Activated T-cell treated with anti-CD3 and anti-CD28 coated beads, Interleukin-2, amount 50 U/mL, for 1 hour (primary cell): Measurements from ENCODE around the gene BPHL.
"Not testable (repeated sequence)": the region's sequence is repeated elsewhere in the genome, so short reads cannot be mapped to it uniquely, and the experiment has no call there.

Experiments
- DNase-seq: peaks from one replicate; pipeline ENCODE4 v3.0.0-alpha.2; 2020

The BPHL gene

DNA sequence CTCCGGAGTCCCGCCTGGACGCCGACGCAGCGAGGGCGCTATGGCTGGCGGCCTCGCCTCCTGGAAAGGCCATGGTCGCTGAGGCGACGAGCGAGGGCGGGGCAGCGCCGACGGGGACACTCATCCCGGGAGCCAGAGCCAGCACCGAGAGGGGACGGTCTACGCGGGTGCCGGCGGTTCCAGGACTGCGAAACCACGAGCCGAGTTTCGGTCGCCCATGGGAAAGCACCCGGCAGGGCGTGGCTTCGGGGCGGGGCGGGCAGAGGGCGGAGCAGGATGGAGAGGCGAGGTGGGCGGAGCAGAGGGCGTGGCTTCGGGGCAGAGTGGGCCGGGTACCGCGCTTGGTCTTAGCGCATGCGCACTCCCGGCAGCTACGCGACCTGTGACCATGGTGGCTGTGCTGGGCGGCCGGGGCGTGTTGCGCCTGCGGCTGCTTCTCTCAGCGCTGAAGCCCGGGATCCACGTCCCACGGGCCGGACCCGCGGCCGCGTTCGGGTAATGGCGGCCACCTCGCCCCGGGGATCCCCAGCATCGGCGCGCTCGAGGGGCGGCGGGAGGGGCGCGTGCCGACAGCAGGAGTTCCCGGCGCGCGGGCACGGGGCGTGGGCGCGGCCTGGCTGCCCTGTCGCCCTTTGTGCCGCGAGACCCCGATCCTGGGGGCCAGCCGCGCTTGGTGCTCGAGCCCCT, at the start of gene BPHL:
Gene BPHL, plus strand, starts transcription at position 359 of the 687 bp plus-strand sequence. Its CDS starts 30 bp downstream, at position 389.
- peak; percentile 100 for DNase-seq

DNA sequence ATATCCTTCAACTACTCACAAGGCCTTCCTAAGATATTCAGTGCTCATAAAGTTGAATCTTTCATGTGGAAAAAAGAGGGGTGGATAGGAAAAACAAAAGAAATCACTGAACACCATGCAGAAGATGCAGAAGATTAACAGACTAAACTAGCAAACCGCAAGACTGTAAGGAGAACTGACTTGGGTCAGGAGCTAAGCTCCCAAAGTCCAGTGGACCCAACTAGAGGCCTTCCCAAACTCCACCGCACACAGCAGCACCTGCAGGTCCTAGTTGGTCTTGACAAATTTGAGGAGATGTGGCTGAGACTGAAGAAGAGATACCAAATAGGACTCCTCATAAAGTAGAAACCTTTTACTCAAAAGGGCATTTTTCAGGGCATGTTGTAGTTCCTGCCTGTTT, 46.9 kb upstream of the BPHL start:
- DNase-seq = no peak

DNA sequence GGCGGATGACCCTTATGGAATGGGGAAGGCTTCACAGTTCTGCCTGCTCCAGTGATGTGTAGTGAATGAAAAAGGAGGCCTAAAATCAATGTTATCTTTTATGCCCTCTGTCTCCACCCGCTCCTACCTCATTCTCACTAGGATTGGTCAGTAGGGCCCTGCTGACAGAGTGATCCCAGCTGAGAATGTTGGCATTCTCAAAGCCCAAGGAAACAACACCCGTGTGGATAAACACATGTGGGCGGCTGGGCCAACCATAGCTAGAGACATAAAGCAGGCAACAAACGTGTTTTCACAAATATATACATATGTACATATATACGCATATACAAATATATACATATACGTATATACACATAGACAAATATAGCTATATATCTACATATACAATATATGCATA, 45.7 kb upstream of the BPHL start:
- DNase-seq = no peak

DNA sequence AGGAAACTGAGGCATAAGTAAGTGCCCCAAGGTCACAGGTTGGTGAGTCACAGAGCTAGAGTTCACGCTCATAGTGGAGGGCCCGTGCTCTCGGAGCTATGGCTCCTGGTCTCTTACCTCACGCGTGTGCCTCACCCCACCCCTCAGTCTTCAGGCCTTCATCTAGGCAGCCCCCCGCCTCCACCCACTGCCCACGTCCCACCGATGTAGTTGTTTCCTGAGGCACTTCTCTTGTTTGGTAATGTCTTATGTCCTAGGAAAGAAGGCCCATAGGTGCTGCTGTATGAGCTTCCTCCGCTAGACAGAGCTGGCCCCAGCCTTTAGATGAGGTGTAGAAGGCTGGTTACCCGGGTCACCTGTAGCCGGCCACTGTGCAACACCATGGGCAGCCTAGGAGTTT, 45.1 kb upstream of the BPHL start:
- DNase-seq = no peak

DNA sequence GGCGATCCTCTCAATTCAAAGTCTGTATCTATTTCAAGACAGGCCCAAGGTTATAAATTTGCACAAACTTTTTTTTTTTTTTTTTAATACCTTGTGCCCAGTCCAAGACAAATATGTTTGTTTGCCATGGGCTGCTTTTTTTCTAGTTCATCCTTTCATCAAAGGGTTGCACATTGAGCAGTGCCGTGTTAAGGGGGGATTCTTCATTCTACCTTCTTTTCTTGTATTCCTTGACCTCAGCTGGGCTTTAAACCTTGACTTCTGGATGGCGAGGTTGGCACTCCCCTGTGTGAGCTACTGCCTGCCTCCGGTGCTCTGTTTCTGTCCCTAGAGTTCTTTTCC, 42.8 kb upstream of the BPHL start:
- no peak for DNase-seq

DNA sequence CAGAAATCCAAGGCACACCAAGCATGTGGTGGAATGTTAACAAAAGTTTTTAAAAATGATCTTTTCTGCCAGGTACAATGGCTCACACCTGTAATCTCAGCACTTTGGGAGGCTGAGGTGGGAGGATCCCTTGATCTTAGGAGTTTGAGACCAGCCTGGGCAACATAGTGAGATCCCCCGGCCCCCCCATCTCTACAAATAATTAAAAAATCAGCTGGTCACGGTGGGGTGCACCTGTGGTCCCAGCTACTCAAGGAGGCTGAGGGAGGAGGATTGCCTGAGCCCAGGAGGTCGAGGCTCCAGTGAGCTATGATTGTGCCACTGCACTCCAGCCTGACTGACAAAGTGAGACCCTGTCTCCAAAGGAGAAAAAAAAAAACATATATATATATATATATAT, 42.2 kb upstream of the BPHL start:
- no peak for DNase-seq

DNA sequence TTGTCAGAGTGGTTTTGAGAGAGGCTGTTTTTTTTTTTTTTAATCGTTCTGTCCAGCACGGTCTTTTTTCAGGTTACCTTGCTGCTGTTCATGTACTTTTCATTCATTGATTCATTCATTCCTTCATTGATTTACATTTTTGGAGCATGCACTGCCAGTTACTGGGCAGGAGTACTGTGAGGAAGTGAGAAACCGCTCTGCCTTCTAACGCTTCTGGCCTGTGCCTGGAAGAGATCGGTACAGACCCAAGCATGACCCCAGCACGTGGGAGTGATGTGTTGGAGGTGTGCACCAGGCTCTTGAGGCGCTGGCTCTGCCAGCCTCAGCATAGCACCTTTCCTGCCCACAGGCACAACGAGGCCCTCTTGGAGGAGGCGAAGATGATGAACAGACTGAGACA, 41.1 kb upstream of the BPHL start:
- DNase-seq = no peak

DNA sequence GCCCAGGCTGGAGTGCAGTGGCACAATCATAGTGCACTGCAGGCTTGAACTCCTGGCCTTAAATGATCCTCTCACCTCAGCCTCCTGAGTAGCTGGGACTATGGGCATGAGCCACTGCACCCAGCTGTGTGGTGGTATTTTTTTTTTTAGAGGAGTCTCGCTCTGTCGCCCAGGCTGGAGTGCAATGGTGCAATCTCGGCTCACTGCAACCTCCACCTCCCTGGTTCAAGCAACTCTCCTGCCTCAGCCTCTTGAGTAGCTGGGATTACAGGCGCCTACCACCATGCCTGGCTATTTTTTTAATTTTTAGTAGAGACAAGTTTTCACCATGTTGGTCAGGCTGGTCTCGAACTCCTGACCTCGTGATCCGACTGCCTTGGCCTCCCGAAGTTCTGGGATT, 39.6 kb upstream of the BPHL start:
- not testable (repeated sequence) for DNase-seq

DNA sequence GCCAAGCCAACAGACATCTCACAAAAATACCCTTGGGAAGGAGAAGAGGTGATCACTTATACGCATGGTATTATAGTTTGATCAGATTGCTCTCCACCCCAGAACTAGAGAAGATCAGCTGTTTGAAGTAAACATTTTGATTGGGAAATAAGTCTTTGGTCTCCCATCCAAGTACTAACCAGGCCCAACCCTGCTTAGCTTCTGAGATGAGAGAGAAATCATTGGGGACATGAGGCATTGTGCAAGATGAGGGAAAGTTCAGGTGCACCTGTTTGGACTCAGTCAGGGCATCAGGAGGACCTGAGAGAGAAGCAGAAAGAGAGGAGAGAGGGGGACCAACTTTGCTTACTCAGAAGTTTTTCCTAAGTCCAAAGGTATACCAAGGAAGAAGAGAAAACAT, 38.8 kb upstream of the BPHL start:
- no peak for DNase-seq

DNA sequence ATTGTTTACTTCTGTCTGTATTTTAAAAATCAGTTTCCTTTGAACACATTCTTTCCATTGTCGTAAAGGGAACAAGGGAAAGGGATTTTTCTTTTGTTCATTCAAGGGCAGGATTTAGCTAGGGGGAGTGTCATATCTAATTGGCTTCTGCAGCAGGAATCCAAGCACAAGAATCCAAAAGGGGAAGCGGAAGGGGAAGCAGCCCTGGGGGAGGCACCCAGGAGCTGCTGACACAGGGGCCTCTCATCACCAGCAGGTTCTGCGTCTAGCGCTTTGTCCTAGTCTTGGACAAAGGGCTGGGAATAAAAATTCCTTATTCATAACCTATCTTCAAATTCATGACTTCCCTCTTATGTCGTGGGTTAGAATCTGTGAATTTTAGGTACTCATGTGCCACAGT, 36.6 kb upstream of the BPHL start:
- DNase-seq = no peak

DNA sequence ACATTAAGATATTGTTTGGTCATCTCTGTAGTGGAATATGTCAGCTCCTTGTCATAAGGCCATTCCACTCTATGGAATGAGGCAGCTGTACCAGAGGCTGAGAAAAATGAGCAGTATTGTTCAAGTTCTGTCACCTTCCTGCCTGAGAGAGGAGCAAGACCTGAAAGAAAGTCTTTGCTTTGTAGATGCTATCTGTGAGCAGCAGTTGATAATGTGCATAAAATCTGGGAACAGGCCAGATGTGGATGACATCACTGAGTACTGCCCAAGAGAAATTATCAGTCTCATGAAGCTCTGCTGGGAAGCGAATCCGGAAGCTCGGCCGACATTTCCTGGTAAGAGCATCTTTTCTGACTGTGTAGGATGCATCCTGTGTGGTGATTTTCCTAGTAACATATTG, 33.4 kb upstream of the BPHL start:
- DNase-seq = no peak

DNA sequence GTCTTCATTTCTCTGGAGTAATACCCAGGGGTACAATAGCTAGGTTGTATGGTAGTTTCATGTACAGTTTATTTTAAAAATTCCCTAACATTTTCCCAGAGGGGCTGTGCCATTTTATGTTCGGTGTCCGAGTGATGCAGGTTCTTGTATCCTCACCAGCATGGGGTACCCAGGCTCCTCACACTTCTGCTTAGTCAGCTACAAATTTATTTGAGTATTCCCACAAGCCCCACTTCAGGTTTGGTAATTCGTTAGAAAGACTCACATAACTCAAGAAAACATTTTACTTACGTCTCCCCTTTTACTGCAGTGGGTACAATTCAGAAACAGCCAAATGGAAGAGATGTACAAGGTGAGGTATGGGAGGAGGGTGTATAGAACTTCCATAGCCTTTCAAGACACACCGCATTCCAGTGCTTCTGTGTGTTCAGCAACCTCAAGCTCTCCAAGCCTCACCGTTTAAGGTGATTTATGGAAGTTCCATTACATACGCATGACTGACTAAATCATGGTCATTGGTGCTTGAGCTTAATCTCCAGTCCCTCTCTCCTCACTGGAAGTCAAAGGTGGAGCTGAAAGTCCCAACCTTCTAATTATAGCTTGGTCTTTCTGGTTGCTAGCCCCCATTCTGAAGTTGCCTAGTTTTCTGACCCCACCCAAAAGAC, 32.1 kb upstream of the BPHL start:
- no peak for DNase-seq

DNA sequence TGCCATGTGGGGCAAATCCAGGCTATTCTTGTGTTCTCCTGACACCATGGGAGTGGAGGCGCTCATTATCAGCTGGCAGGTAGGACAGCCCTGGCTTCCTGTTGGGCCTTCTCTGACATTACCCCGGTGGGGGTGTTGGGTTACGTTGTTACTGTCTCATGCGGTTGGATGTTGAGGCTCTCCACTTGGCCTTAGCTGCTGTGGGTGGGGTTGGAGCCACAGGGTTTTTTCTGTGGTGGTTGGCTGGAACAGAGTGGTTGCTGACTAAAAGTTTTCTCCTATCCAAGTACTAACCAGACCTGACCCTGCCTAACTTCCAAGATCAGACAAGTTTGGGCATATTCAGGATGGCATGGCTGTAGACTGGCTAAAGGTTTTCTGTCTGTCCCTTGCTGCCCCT, 30.1 kb upstream of the BPHL start:
- no peak for DNase-seq

DNA sequence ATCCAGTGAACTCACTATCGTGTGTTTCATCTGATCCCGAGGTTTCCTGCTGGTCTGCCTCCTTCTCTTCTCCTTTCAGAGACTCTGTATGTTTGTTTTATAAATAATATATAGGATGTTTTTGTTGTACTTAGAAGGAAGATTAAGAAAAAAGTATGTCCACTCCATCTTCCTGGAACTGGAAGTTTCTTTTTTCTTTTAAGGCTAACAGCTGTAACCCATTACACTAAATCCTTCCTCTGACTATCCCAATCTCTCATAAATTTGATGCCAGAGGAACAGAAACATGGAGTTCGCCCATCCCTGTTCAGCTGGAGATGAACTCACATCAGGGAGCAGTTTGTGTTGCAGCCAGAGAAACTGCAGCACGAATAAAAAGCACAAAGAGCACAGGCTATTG, 29.5 kb upstream of the BPHL start:
- DNase-seq = no peak

DNA sequence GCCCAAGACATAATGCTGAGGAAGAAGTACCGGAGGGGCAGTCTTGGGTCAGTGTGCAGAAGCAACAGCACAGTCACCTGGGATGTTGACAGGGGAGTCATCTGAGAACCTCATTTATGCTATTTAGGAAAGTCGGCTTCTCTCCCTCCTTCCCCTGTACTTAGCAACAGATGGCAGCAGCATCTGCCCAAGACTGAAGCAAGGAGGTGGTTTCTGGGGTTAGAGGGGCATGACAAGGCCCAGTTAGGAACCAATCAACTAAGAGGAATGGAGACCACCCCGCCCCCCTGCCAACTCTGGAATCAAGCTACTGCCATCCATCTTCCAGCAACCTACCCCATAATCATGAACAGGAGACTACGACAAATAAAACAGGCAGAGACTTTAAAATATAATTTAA, 28.5 kb upstream of the BPHL start:
- no peak for DNase-seq

DNA sequence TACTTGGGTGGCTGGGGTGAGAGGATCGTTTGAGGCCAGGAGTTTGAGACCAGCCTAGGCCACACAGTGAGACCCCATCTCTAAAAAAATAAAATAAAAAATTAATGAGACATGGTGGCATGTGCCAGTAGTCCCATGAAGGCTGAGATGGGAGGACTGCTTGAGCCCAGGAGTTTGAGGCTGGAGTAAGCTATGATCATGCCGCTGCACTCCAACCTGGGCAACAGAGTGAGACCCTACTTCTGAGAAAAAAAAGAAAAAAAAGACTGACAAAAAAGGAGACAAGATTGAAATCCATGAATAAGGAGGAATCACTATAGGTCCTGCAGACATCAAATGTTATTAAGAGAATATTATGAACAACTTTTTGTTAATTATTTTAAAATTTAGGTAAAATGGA, 23.7 kb upstream of the BPHL start:
- DNase-seq = no peak

DNA sequence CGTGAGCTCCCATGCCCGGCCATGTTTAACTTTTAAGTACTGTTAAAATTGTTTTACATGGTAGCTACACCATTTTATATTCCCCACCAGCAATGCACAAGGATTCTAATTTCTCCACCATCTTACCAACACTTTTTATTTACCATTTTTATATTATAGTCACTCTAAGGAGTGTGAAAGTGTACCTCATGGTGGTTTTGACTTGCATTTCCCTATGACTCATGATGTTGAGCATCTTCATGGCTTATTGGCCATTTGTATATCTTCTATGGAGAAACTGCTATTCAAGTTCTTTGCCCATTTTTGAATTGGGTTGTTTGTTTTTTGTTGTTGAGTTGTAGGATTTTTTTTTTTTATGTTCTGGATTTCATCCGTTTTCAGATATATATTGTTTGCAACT, 15.6 kb upstream of the BPHL start:
- no peak for DNase-seq

DNA sequence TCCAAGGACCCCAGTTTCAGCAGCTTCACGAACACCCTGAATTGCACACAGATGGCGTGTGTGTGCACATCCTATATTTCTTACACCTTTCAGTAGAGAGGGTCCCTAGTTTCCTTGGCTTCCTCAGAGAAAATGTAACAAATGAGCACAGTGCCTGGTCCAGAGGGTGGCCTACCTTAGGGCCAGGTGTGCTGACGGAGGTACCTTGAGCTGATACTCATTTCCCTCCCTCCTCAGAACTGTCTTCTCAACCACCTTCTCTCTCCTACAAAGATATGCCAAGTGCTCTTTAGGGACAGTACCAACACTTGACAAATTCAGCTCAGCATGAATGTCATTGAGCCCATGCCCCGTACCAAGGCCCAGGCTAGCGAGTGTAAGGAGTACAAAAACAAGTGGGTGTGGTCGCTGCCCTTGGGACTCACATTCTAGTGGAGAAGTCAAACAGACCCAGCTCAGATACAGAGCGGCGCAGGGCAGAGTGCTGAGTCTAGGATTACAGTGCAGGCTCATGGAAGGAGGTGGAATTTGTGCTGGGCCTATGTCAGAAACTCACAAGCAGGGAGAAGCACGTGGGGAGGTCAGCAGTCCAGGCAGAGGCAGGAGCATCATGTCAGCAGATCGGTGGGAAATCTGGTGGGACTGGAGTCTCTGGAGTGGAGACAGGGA, 9.6 kb upstream of the BPHL start:
- DNase-seq = no peak

DNA sequence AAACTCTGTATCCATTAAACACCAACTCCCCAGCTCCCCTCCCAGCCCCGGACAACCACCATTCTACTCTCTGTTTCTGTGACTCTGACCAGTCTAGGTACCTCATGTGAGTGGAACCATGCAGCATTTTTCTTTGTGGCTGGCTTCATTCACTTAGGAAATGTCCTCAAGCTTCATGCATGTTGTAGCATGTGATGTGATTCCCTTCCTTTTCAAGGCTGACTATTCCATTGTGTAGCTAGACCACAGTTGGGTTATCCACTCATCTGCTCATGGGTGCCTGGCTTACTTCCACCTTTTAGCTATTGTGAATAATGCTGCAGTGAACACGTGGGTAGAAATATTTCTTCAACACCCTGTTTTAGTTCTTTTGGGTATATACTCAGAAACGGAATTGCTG, 8.8 kb upstream of the BPHL start:
- no peak for DNase-seq

DNA sequence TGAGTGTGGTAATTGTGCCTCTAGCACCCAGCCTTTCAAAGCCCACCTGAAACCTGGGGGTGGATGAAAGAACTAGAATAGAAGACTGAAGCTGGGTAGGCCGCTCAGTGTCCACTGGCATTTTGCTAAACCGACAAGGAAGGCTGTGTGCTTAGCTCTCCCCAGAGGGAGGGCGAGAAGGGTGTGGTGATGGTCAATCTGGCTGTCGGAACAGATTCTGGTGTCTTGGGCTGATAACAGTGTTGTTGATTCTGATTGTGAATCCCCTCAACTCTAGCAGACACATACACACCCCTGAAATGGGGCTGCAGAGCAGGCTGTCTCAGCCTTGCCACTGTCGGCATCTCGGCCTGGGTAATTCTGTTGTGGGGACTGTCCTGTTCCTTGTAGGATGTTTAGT, 4.1 kb upstream of the BPHL start:
- no peak for DNase-seq

DNA sequence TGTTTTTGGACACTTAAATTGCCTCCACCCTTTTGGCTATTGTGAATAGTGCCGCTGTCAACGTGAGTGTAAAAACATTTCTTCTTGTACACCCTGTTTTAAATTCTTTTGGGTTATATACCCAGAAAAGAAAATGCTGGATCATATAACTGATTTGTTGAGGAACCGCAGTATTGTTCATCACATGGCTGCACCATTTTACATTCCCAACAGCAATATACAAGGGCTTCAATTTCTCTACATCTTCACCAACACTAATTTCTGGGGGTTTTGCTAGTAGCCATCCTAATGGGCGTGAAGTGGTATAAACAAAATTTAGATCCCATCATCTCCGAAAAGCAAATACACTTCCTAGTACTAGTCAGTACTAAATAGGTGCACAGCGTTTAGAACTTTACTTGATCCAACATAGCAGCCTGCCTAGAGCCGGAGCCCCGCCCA, 579 bp upstream of the BPHL start:
- DNase-seq = no peak

DNA sequence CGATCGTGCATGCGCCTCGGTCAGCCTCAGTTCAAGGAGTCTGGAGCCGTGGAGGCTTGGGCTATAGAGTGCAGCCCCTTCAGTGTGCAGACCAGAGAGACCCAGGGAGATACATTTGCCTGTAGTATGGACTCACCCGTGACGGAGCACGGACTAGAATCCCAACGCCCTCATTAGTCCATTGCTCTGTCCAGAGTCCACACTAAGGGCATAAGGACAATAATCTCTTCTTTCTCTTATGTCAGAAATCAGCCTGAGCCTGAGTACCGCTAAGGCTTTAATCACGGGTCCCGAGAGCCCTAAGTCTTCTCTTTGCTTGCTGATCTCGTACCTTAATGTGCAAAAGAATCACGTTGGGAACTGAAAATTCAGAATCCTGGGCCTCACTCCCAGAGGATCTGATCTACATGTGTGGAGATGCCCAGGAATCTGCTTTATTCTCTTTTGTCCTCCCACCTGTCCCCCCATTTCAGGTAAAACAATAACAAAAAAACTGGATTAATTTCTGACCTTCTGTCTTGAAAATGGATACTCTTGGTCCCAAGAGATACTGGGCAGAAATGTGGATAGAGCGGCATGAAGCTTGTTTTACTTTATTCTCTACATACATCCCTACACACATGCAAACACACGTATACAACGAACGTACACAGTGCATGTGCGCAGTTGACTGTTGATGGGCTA, 671 bp downstream of the BPHL start:
- no peak for DNase-seq

DNA sequence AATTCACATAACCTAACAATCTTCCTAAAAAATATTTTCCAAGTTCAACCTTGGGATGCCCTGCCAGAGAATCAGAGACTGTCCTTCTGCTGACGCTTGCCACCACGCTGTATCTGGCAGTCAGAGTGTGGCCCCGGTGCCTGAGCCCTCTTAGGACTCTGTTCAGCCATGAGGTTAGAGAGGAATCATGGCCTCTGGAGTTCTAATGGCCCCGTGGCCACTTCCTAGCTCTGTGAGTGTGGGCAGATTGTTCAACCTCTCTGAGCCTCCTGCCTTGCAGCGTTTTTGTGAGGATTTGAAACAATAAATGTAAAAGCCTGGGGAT, 2.2 kb downstream of the BPHL start:
- DNase-seq = no peak

DNA sequence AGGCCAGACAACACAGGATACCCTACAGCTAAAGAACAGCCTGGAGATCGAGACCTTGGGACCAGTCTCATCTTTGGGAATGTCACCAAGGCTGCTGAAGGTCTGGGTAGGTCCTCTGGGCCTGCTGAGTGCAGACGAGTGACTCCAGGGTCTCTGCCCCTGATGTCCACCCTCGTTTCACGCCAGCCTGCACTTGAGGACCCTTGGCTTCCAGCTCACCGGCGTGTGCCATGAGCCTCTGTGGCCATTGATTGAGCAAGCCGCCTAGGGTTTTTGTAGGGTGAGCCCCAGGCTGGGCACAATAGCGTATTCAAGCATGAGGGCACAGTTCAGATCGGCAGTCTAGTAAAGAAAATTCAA, 4.3 kb downstream of the BPHL start:
- no peak for DNase-seq
